B cell (primary cell): ENCODE data around the gene ZSCAN21.

Experiments
- EZH2 ChIP-seq: IDR thresholded peaks from 2 replicates; pipeline ENCODE4 v1.6.1; 2012; ENCODE audit warnings: borderline replicate concordance, low read depth, mild to moderate bottlenecking, moderate library complexity, low read length; ENCODE audit not compliant: insufficient read depth, poor library complexity, severe bottlenecking
- TF ChIP-seq, protein P1 (sequence below): fragments of 200-600 bp; IDR thresholded peaks from one replicate; pipeline ENCODE4 v1.8.0; 2022; ENCODE audit warnings: antibody characterized with exemption, mild to moderate bottlenecking

DNA sequence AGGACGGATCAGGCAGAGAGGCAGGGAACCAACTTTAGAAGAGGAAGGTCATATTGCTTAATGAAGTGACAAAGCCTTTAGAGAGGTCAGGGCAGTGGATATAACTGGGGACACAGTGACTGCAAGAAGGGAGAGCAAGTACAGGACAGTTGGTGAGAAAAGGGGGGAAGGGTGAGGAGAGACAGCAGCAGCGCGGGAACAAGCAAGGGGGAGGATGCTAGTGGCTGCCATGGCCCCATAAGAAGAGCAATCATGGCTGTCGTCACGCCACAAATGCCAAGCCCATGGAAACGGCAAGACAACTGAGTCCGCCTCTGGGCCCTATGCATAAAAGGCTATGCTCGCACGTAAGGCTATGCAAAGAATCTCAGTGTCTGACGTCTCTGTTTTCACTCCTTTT lies 22.9 kb downstream of the ZSCAN21 start:
- TF ChIP-seq, protein P1, sequence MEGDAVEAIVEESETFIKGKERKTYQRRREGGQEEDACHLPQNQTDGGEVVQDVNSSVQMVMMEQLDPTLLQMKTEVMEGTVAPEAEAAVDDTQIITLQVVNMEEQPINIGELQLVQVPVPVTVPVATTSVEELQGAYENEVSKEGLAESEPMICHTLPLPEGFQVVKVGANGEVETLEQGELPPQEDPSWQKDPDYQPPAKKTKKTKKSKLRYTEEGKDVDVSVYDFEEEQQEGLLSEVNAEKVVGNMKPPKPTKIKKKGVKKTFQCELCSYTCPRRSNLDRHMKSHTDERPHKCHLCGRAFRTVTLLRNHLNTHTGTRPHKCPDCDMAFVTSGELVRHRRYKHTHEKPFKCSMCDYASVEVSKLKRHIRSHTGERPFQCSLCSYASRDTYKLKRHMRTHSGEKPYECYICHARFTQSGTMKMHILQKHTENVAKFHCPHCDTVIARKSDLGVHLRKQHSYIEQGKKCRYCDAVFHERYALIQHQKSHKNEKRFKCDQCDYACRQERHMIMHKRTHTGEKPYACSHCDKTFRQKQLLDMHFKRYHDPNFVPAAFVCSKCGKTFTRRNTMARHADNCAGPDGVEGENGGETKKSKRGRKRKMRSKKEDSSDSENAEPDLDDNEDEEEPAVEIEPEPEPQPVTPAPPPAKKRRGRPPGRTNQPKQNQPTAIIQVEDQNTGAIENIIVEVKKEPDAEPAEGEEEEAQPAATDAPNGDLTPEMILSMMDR: no peak
- no peak for TF ChIP-seq EZH2
